Subcutaneous adipose tissue (tissue), 4 donors: ENCODE results near the gene C3orf52. TPM values are rescaled to one million over a fixed set of nuclear protein-coding genes. Genes with fewer than 3 reads are reported as not detected.

Experiments
- CTCF ChIP-seq: fragments of 450-650 bp; IDR thresholded peaks from one replicate; pipeline ENCODE4 v1.5.1; 2016; ENCODE audit warnings: low read depth, mild to moderate bottlenecking, control low read depth, antibody characterized with exemption, moderate library complexity
- total RNA-seq, 4 donors: library from RNA; depleted of rRNA; stranded (reverse); fragments of >200 nt; gene quantifications; one replicate each; pipeline ENCODE4 v1.1.0, GENCODE V29; 2016

C3orf52 gene
- total RNA-seq, 4 donors from 2014 or later = 0.38 to 6.2 (median 1.1) TPM

DNA sequence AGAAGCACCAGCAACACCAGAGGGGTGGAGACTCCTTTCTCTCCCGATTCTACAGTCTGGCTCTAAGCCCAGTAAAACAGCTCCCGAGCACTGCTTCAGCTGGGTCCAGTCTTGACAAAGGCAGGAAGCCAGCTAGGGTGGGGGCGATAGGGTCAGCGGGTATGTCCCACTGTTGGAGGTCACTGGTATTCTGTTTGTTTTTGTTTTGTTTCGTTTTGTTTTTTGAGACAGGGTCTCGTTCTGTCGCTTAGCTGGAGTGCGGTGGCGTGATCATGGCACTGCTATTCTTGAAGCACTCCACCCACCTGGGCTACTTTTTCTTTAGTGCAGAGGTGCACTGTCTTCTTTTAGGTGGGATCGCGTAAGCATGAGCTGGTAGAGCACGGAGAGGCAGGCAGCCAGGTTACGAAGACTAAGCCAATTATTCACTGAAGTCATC lies 30.6 kb downstream of the C3orf52 start:
- TF ChIP-seq CTCF = no peak

GRCh38 chr3:112117415-112117814 lies 31.2 kb downstream of the C3orf52 start:
- TF ChIP-seq CTCF = no peak

GRCh38 chr3:112117841-112118571 lies 31.8 kb downstream of the C3orf52 start:
- TF ChIP-seq CTCF = no peak

DNA sequence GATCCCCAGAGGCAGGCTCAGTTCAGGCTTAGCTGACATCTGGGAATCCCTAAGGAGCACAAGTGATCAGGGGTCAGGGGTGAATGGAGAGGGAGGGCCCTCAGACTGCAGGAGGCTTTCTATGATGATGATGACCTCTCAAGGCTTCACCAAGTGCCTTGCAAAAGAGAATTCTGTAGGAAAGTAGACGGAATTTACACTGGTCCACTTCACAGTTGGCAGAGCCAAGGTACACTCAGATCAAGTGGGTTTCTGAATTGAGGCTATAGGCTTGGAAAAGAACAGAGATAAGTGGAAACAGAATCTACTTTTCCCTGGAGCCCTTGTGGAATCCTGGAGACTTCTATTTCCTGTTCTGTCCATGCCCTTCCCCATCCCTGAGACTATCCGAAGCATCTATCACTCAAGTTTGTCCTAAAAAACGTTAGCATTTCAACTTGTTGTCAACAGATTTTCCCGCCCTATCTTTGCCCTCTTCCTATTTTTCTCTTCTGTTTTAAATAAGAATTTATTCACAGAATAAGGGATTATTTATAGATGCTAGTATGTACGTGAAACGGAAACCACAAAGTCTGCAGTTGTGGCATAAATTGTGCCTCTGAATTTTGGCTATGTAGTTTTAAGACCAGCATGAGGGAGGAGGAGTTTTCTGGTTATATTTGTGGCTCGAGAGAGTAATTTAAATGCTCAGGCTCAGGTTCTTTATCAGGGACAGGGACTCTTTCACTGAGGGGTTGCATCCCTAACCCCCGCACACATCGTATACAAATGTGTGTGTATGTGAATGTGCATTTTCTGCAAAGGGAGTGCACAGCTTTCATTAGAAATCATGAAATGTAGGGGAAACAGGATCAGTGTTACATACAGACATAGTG lies 34.0 kb downstream of the C3orf52 start:
- TF ChIP-seq CTCF = no peak

- no peak for TF ChIP-seq CTCF
Measured at GRCh38 chr3:112121577-112122547, 35.7 kb downstream of the C3orf52 start.

- no peak for TF ChIP-seq CTCF
Measured at GRCh38 chr3:112122870-112123269, 36.7 kb downstream of the C3orf52 start.
